HL-60 (cell line): ENCODE data around the gene EIF3B.

Experiments
- POLR2AphosphoS5 ChIP-seq: IDR thresholded peaks from 2 replicates; pipeline ENCODE4 v1.6.1; 2012; ENCODE audit warnings: low read depth
- SPI1 ChIP-seq: IDR thresholded peaks from 2 replicates; pipeline ENCODE4 v1.6.1; 2012; ENCODE audit warnings: low read depth, mild to moderate bottlenecking, borderline replicate concordance
- TF ChIP-seq, protein P1 (sequence below): IDR thresholded peaks from one replicate; pipeline ENCODE4 v1.5.1; 2011; ENCODE audit warnings: low read length, control low read depth, inconsistent platforms; ENCODE audit not compliant: insufficient read depth

DNA sequence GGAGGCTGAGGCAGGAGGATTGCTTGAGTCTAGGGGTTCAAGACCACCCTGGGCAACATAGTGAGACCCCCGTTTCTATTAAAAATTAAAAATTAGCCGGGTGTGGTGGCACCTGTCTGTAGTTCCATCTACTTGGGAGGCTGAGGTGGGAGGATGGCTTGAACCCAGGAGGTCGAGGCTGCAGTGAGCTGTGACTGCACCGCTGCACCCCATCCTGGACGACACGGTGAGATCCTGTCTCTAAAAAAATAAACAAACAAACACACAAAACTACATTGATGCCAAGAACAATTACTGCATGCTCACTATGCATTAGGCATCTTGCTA is 48.0 kb downstream of the EIF3B start:
- TF ChIP-seq POLR2AphosphoS5 = no peak
- TF ChIP-seq, protein P1, sequence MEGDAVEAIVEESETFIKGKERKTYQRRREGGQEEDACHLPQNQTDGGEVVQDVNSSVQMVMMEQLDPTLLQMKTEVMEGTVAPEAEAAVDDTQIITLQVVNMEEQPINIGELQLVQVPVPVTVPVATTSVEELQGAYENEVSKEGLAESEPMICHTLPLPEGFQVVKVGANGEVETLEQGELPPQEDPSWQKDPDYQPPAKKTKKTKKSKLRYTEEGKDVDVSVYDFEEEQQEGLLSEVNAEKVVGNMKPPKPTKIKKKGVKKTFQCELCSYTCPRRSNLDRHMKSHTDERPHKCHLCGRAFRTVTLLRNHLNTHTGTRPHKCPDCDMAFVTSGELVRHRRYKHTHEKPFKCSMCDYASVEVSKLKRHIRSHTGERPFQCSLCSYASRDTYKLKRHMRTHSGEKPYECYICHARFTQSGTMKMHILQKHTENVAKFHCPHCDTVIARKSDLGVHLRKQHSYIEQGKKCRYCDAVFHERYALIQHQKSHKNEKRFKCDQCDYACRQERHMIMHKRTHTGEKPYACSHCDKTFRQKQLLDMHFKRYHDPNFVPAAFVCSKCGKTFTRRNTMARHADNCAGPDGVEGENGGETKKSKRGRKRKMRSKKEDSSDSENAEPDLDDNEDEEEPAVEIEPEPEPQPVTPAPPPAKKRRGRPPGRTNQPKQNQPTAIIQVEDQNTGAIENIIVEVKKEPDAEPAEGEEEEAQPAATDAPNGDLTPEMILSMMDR = no peak
- TF ChIP-seq SPI1 = no peak
